Skeletal muscle tissue (tissue), 4 donors: ENCODE data around the gene LPCAT2. TPM values are rescaled to one million over a fixed set of nuclear protein-coding genes. Genes with fewer than 3 reads are reported as not detected.

ENCODE experiments used
- H3K27ac ChIP-seq: one replicate; pipeline ENCODE4 v1.7.0; 2013; ENCODE audit warnings: mild to moderate bottlenecking, low read depth, low read length, inconsistent platforms
- H3K27me3 ChIP-seq, 3 donors: one replicate each; pipeline ENCODE4 v1.7.0; 2013; ENCODE audit warnings: low read length in 3 of 3; ENCODE audit not compliant: control insufficient read depth in 3 of 3, insufficient read depth in 3 of 3
- H3K36me3 ChIP-seq, 3 donors: one replicate each; pipeline ENCODE4 v1.7.0; 2013; ENCODE audit warnings: low read length in 3 of 3; ENCODE audit not compliant: control insufficient read depth in 3 of 3, insufficient read depth in 3 of 3
- H3K4me1 ChIP-seq, 3 donors: one replicate each; pipeline ENCODE4 v1.7.0; 2013; ENCODE audit warnings: low read length in 3 of 3, mild to moderate bottlenecking in 3 of 3; ENCODE audit not compliant: control insufficient read depth in 3 of 3, insufficient read depth in 3 of 3
- H3K4me3 ChIP-seq, 3 donors: one replicate each; pipeline ENCODE4 v1.7.0; 2013; ENCODE audit warnings: low read length in 3 of 3
- H3K9ac ChIP-seq, 3 donors: one replicate each; pipeline ENCODE4 v1.7.0; 2013; ENCODE audit warnings: low read length in 3 of 3, mild to moderate bottlenecking in 3 of 3, moderate library complexity in 2 of 3, low read depth in 1 of 3
- H3K9me3 ChIP-seq, 3 donors: one replicate each; pipeline ENCODE4 v1.7.0; 2013; ENCODE audit warnings: low read length in 3 of 3; ENCODE audit not compliant: control insufficient read depth in 3 of 3
- total RNA-seq: library from RNA; depleted of rRNA; stranded (reverse); fragments of >200 nt; gene quantifications from one replicate; pipeline ENCODE4 v1.2.3, GENCODE V29; 2014
- donor health status: Osteomylitis.

Gene LPCAT2
- total RNA-seq, 1 donor from 2014 or later: 24.5 TPM

DNA sequence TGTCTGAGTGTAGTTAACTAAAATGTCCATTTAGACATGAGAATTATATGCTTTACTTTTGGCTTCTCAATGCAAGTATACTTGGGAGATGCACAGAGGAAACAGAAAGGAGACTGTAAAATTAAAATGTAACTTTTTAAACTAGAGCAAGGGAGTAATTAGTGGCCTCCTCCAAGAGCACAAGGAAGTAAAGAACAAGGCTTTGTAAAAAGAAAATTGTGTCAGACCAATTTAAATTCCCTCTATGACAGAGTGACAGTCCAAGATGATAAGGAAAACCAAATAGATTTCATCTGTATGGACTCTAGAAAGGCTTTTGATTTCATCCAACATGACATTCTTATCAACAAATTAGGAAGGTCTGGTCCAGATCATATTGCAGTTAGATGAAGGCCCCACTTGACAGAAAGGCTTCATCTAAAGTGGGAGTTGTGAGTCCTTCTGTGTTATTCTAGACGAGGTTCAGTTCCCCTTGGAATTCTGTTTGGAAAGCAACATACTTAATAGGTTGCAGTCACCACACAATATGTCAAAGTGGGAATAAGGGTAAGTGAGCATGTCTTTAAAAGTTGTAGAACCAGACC lies 51.2 kb downstream of the LPCAT2 start:
- no peak overlapping the region for H3K4me3 ChIP-seq
- H3K27me3 ChIP-seq: no peaks in the 10 kb centered on the region
- H3K27ac ChIP-seq: no peak overlapping the region
- no peaks in the 10 kb centered on the region for H3K4me1 ChIP-seq
- no peaks in the 10 kb centered on the region for H3K36me3 ChIP-seq
- H3K9ac ChIP-seq: no peak overlapping the region
- H3K9me3 ChIP-seq: no peaks in the 10 kb centered on the region

DNA sequence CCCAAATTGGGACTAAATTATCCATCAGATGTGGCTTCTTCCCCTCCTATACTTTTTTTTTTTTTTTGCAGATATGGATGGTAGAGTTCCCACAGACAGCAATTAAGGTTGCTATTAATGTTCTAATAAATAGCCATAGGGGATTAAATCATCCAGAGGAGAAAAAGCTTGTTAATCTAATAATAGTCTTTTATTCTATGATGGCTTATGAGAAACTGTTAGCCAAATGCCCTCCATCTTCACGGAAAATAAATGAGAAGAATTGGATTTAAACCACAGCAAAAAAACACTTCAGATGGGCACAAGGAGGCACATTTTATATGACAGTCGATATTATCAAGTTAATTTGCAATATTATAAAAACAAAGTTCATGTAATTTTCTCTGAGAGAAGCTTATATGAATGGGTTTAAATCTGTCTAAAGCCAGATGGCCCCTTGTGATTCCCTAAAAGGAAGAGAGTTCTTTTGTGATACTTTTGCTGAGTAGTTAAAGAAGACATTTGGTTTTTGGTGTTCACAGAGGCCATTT lies 52.5 kb downstream of the LPCAT2 start:
- H3K9ac ChIP-seq: no peak overlapping the region
- H3K4me1 ChIP-seq: no peaks in the 10 kb centered on the region
- H3K9me3 ChIP-seq: no peaks in the 10 kb centered on the region
- no peaks in the 10 kb centered on the region for H3K27me3 ChIP-seq
- no peak overlapping the region for H3K4me3 ChIP-seq
- H3K27ac ChIP-seq: no peak overlapping the region
- no peaks in the 10 kb centered on the region for H3K36me3 ChIP-seq

DNA sequence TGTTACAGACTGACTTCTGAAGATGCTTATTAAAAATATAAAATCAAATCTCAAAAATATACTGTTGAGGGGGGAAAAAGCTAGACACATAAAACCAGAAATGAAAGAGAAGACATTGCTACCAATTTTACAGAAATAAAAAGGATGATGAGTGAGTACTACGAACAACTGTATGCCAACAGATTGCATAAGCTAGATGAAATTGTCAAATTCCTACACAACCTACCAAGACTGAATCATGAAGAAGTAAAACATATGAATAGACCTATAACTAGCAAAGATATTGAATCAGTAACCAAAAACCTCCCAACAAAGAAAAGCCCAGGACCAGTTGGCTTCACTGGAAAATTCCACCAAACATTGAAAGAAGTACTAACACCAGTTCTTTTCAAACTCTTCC lies 54.1 kb downstream of the LPCAT2 start:
- Histone ChIP-seq H3K36me3 (no peaks in the 10 kb centered on the region), H3K4me1 (no peaks in the 10 kb centered on the region), H3K9ac (no peak overlapping the region), H3K27ac (no peak overlapping the region), H3K9me3 (no peaks in the 10 kb centered on the region), H3K27me3 (no peaks in the 10 kb centered on the region), H3K4me3 (no peak overlapping the region)

DNA sequence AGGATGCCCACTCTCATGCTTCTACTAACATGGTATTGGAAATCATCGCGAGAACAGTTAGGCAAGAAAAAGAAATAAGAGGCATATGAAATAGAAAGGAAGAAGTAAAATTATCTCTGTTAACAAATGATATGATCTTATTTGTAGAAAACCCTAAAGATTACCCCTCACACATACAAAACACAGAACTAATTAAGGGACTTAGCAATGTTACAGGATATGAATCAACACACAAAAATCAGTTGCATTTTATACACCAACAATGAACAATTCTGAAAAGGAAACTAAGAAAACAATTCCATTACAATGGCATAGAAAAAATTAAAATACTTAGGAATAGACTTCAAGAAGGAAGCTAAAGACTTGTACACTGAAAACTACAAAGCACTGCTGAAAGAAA lies 54.9 kb downstream of the LPCAT2 start:
- Histone ChIP-seq H3K9me3 (no peaks in the 10 kb centered on the region), H3K9ac (no peak overlapping the region), H3K36me3 (no peaks in the 10 kb centered on the region), H3K27me3 (no peaks in the 10 kb centered on the region), H3K4me3 (no peak overlapping the region), H3K4me1 (peaks cover 0 to 3% (median 3%) of the 10 kb centered on the region in 3 donors), H3K27ac (no peak overlapping the region)

DNA sequence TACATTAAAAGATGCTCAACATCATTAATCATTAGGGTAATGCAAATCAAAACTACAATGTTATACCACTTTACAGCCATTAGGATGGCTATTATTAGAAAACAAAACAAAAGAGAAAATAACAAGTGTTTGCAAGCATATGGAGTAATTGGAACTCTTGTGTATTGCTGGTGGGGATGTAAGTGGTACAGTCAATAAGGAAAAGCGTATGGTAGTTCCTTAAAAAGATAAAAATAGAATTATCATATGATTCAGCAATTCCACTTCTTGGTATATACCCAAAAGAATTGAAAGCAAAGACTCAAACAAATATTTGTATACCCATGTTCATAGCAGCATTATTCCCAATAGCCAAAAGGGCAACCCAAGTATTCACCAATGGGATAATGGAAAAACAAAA lies 56.2 kb downstream of the LPCAT2 start:
- Histone ChIP-seq H3K9me3 (no peaks in the 10 kb centered on the region), H3K27me3 (no peaks in the 10 kb centered on the region), H3K4me3 (no peak overlapping the region), H3K4me1 (peaks cover 0 to 6% (median 5%) of the 10 kb centered on the region in 3 donors), H3K36me3 (no peaks in the 10 kb centered on the region), H3K9ac (no peak overlapping the region), H3K27ac (no peak overlapping the region)

DNA sequence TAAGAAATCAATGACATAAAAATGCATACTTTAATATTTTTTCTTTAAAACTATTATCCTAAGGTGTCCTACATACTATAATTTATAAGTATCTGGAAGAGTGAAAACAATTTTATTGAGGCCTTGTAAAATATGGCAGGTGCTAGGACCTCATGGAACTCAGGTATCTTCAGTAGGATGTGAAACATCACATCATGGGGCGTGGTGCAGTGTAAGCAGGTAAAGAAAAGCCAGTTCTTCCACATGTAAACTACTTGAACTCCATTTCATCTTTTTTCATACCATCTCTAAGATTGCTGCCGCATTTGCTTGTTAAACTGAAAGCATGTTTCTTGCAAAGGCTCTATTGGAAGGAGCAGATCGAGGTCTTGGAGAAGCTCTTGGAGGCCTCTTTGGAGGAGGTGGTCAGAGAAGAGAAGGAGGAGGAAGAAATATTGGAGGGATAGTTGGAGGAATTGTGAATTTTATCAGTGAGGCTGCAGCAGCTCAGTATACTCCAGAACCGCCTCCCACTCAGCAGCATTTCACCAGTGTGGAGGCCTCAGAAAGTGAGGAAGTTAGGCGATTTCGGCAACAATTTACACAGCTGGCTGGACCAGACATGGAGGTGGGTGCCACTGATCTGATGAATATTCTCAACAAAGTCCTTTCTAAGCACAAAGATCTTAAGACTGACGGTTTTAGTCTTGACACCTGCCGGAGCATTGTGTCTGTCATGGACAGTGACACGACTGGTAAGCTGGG lies 57.7 kb downstream of the LPCAT2 start, which contains the start of gene CAPNS2:
CAPNS2 (plus strand) TSS at position 253 of the 744 bp plus-strand sequence; CDS start at position 326, 73 bp downstream.
- no peak within 1 kb of the TSS for H3K4me3 ChIP-seq
- no peaks in the 10 kb centered on the region for H3K27me3 ChIP-seq
- no peak within 1 kb of the TSS for H3K9ac ChIP-seq
- H3K4me1 ChIP-seq: peaks cover 0 to 6% (median 5%) of the 10 kb centered on the region in 3 donors
- H3K9me3 ChIP-seq: no peaks in the 10 kb centered on the region
- H3K27ac ChIP-seq: no peak within 1 kb of the TSS
- no peaks in the 10 kb centered on the region for H3K36me3 ChIP-seq

DNA sequence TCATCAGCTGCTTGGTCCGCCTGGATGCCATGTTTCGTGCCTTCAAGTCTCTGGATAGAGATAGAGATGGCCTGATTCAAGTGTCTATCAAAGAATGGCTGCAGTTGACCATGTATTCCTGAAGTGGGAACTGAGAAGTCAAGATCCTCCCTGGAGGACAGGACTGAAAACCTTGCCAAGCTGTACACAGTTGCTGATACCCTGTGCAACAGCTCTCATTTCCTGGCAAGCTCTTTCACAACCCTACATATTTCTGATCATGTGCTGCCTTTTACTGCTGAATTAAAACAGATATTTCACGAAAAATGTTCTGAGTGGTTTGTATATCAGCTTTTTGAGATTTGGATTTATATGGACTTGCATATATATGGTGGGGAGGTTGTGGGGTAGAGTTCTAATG lies 58.5 kb downstream of the LPCAT2 start:
- H3K4me1 ChIP-seq: peaks cover 0 to 6% (median 5%) of the 10 kb centered on the region in 3 donors
- no peaks in the 10 kb centered on the region for H3K27me3 ChIP-seq
- no peak overlapping the region for H3K9ac ChIP-seq
- H3K4me3 ChIP-seq: no peak overlapping the region
- H3K9me3 ChIP-seq: no peaks in the 10 kb centered on the region
- no peak overlapping the region for H3K27ac ChIP-seq
- H3K36me3 ChIP-seq: no peaks in the 10 kb centered on the region

DNA sequence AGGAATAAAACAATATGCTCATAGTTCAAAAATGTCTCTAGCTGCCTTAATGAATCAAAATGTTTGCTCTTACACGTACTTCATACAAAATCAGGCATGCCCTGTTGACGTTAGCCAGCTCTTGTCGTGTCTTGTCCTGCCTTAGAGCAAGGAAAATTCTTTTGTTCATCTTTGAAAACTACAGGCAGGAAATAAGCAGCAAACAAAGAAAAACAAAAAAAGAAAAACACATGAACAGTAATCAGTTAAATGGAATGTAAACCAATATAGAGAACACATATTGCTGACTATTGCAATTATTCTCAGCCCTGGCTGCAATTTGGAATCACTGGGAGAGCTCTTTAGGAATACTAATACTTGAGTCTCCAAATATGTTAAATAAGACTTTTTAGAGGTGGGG lies 59.3 kb downstream of the LPCAT2 start:
- Histone ChIP-seq H3K27me3 (no peaks in the 10 kb centered on the region), H3K36me3 (no peaks in the 10 kb centered on the region), H3K9me3 (no peaks in the 10 kb centered on the region), H3K4me1 (peaks cover 0 to 6% (median 5%) of the 10 kb centered on the region in 3 donors), H3K27ac (no peak overlapping the region), H3K4me3 (no peak overlapping the region), H3K9ac (no peak overlapping the region)

DNA sequence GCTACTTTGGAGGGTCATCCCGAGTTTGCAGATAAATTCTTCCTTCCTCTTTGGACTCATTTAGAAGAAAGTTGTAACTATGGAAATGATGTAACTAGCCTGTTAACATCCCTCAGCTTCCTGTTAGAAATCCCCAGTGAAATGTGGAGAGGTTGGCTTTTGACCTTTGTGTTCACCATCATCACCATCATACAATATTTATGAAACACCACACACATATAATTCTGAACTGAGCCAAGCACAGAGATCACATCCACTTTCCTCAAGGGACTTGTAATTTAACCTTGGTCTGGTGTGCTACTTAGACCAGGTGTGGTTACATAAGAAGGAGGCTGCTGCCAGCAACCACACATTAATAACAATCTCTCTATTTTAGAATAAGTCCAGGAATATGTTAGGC lies 60.2 kb downstream of the LPCAT2 start:
- Histone ChIP-seq H3K27ac (no peak overlapping the region), H3K4me1 (peaks cover 0 to 6% (median 5%) of the 10 kb centered on the region in 3 donors), H3K9ac (no peak overlapping the region), H3K36me3 (no peaks in the 10 kb centered on the region), H3K27me3 (no peaks in the 10 kb centered on the region), H3K9me3 (no peaks in the 10 kb centered on the region), H3K4me3 (no peak overlapping the region)

DNA sequence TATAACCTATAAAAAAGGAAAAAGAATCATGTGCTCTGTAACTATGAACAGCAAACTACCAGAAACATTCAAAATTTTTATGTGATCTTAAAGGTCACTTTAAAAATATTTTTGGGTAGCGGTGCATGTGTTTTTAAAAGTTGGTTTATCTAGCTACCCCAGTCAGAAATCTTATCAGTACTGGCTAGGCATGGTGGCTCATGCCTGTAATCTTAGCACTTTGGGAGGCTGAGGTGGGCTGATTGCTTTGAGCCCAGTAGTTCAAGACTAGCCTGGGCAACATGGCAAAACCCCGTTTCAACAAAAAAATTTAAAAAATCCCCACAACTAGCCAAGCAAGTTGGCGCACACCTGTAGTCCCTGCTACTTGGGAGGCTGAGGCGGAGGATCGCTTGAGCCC lies 61.3 kb downstream of the LPCAT2 start:
- peaks cover 0 to 6% (median 5%) of the 10 kb centered on the region in 3 donors for H3K4me1 ChIP-seq
- H3K9me3 ChIP-seq: no peaks in the 10 kb centered on the region
- H3K27ac ChIP-seq: no peak overlapping the region
- H3K36me3 ChIP-seq: no peaks in the 10 kb centered on the region
- no peaks in the 10 kb centered on the region for H3K27me3 ChIP-seq
- H3K4me3 ChIP-seq: no peak overlapping the region
- no peak overlapping the region for H3K9ac ChIP-seq
